ENCODE results near the gene ENTR1.

The ENTR1 gene

DNA sequence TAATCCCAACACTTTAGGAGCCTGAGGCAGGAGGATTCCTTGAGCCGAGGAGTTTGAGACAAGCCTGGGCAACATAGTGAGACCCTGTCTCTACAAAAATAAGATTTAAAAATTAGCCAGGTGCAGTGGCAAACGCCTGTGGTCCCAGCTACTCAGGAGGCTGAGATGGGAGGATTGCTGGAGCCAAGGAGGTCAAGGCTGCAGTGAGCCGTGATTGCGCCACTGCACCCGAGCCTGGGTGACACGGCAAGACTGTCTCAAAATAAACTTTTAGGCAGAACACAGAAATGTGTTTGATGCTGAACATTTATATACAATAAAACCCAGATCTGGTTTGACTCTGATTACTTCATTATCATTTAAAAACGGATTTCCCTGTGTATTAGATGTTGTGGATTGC lies 4.9 kb downstream of the ENTR1 start:
- H3K79me2 ChIP-seq (ENCODE audit: low read length), result peaks cover 21% of the 10 kb centered on the region
- H4K20me1 ChIP-seq (ENCODE audit: insufficient read depth, low read length), result no peaks in the 10 kb centered on the region
- H3K9me2 ChIP-seq (replicated peaks; ENCODE audit: insufficient read depth, low read length), result no peaks in the 10 kb centered on the region
- no peak overlapping the region; the same call in 1 of the 2 replicates for H3K27ac ChIP-seq (ENCODE audit: low read length)
- H3K9ac ChIP-seq (ENCODE audit: low read length), result no peak overlapping the region
- peaks cover 31% of the 10 kb centered on the region for H3K4me1 ChIP-seq (ENCODE audit: low read length)
- H2AFZ ChIP-seq (ENCODE audit: low read length), result no peak overlapping the region
- no peak overlapping the region for H3K4me2 ChIP-seq (ENCODE audit: low read depth, low read length)
- H3K36me3 ChIP-seq (replicated peaks; ENCODE audit: insufficient read depth, low read length), result no peaks in the 10 kb centered on the region
- H3K4me3 ChIP-seq (ENCODE audit: low read length), result no peak overlapping the region
- no peaks in the 10 kb centered on the region for H3K9me3 ChIP-seq (replicated peaks; ENCODE audit: insufficient read depth, low read length)
- DNase-seq, result no peak
- 0 out of 2 replicates have a peak, but pooled peaks cover 4% of the 10 kb centered on the region for H3F3A ChIP-seq (ENCODE audit: insufficient read depth, low read length)
- TF ChIP-seq, protein P1, sequence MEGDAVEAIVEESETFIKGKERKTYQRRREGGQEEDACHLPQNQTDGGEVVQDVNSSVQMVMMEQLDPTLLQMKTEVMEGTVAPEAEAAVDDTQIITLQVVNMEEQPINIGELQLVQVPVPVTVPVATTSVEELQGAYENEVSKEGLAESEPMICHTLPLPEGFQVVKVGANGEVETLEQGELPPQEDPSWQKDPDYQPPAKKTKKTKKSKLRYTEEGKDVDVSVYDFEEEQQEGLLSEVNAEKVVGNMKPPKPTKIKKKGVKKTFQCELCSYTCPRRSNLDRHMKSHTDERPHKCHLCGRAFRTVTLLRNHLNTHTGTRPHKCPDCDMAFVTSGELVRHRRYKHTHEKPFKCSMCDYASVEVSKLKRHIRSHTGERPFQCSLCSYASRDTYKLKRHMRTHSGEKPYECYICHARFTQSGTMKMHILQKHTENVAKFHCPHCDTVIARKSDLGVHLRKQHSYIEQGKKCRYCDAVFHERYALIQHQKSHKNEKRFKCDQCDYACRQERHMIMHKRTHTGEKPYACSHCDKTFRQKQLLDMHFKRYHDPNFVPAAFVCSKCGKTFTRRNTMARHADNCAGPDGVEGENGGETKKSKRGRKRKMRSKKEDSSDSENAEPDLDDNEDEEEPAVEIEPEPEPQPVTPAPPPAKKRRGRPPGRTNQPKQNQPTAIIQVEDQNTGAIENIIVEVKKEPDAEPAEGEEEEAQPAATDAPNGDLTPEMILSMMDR (IDR thresholded peaks at IDR 0.05; ENCODE audit: low read length), result no peak
- TF ChIP-seq EZH2 (optimal IDR thresholded peaks at IDR 0.05; ENCODE audit: low read depth, low read length) (no peak), EZH2phosphoT487 (IDR thresholded peaks at IDR 0.05; ENCODE audit: low read length) (no peak)
- H3K27me3 ChIP-seq (replicated peaks; ENCODE audit: insufficient read depth, low read length), result no peaks in the 10 kb centered on the region

DNA sequence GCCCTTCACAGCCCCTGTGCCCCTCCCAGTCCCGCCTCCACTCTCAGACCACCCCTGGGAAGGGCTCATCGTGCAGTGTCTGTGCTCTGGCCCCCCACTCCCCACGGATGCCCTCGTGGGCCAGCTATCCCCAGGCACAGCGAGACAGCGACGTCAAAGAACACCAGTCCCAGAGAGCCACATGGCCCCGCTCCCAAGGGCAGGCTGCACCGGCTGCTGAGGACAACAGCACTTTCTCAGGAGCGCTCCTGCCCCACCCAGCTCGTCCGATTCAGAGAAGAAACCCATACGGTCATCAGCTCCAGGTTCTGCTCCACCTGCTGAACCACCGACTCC lies 5.6 kb downstream of the ENTR1 start:
- H3K27ac ChIP-seq (ENCODE audit: low read length), result peak overlapping the region; percentile 43; the same call in 1 of the 2 replicates
- H3K79me2 ChIP-seq (ENCODE audit: low read length), result peaks cover 19% of the 10 kb centered on the region
- peak overlapping the region; percentile 47 for H3K4me2 ChIP-seq (ENCODE audit: low read depth, low read length)
- DNase-seq, result no peak
- TF ChIP-seq EZH2 (optimal IDR thresholded peaks at IDR 0.05; ENCODE audit: low read depth, low read length) (no peak), EZH2phosphoT487 (IDR thresholded peaks at IDR 0.05; ENCODE audit: low read length) (no peak)
- TF ChIP-seq, protein P1 (IDR thresholded peaks at IDR 0.05; ENCODE audit: low read length), result no peak
- H3K36me3 ChIP-seq (replicated peaks; ENCODE audit: insufficient read depth, low read length), result no peaks in the 10 kb centered on the region
- no peaks in the 10 kb centered on the region for H3K27me3 ChIP-seq (replicated peaks; ENCODE audit: insufficient read depth, low read length)
- H3K4me3 ChIP-seq (ENCODE audit: low read length), result no peak overlapping the region
- no peaks in the 10 kb centered on the region for H4K20me1 ChIP-seq (ENCODE audit: insufficient read depth, low read length)
- 0 out of 2 replicates have a peak, but pooled peaks cover 4% of the 10 kb centered on the region for H3F3A ChIP-seq (ENCODE audit: insufficient read depth, low read length)
- no peak overlapping the region; the same call in 1 of the 2 replicates for H3K9ac ChIP-seq (ENCODE audit: low read length)
- H3K9me3 ChIP-seq (replicated peaks; ENCODE audit: insufficient read depth, low read length), result no peaks in the 10 kb centered on the region
- no peaks in the 10 kb centered on the region for H3K9me2 ChIP-seq (replicated peaks; ENCODE audit: insufficient read depth, low read length)
- no peak overlapping the region for H2AFZ ChIP-seq (ENCODE audit: low read length)
- H3K4me1 ChIP-seq (ENCODE audit: low read length), result peaks cover 32% of the 10 kb centered on the region

DNA sequence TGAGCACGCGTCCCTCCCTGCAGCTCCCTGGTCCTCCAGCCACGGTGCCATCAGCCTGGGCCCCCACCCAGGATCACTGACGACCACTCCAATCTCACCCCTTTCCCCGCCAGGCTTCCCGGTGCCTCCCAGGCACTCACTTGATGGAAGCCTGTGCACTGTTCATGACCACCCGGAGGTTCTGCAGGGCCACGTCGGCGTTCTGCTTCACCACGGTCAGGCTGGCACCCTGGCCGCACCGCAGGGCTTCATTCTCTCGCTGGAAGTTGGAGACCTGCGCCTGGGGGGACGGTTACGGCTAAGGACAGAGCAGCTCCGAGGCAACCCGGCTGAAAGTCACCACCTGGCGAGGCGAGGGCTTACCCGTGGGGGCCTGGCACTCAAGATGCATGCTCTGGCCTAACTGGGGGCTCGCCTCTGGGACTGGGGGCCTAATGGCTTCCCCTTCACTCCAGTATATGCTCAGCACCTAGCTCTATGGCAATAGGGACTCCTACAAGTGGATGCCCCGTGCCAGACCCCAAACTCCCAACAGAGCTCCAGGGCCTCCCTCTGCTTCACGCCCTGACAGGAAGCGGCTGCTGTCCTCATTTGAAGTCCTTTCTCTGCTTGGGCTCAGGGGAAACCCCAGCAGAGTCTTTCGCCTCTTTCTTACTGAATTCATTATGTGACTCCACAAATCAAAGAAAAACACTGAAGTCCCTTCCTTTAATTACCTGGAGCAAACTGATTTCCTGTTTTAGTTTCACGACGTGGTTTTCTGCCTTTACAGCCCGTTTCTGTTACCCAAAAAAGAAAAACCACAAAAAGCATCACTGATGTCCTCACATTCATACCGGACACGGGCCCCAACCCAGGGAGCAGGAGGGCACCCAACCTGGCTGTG lies 6.3 kb downstream of the ENTR1 start:
- no peak overlapping the region; the same call in 1 of the 2 replicates for H3K9ac ChIP-seq (ENCODE audit: low read length)
- no peak for DNase-seq
- no peaks in the 10 kb centered on the region for H4K20me1 ChIP-seq (ENCODE audit: insufficient read depth, low read length)
- peak overlapping the region; percentile 43; the same call in 1 of the 2 replicates for H3K27ac ChIP-seq (ENCODE audit: low read length)
- H3K9me3 ChIP-seq (replicated peaks; ENCODE audit: insufficient read depth, low read length), result no peaks in the 10 kb centered on the region
- peak overlapping the region; percentile 47 for H3K4me2 ChIP-seq (ENCODE audit: low read depth, low read length)
- no peak overlapping the region for H3K4me3 ChIP-seq (ENCODE audit: low read length)
- peaks cover 20% of the 10 kb centered on the region for H3K79me2 ChIP-seq (ENCODE audit: low read length)
- no peaks in the 10 kb centered on the region for H3K36me3 ChIP-seq (replicated peaks; ENCODE audit: insufficient read depth, low read length)
- peaks cover 27% of the 10 kb centered on the region for H3K4me1 ChIP-seq (ENCODE audit: low read length)
- H3K27me3 ChIP-seq (replicated peaks; ENCODE audit: insufficient read depth, low read length), result no peaks in the 10 kb centered on the region
- H2AFZ ChIP-seq (ENCODE audit: low read length), result no peak overlapping the region
- no peaks in the 10 kb centered on the region for H3K9me2 ChIP-seq (replicated peaks; ENCODE audit: insufficient read depth, low read length)
- TF ChIP-seq EZH2 (optimal IDR thresholded peaks at IDR 0.05; ENCODE audit: low read depth, low read length), result no peak
- TF ChIP-seq, protein P1 (IDR thresholded peaks at IDR 0.05; ENCODE audit: low read length), result no peak
- no peak for TF ChIP-seq EZH2phosphoT487 (IDR thresholded peaks at IDR 0.05; ENCODE audit: low read length)
- H3F3A ChIP-seq (ENCODE audit: insufficient read depth, low read length), result 0 out of 2 replicates have a peak, but pooled peaks cover 4% of the 10 kb centered on the region
